GM19240 (cell line): ENCODE measurements around the gene RILPL2.
"Not testable (repeated sequence)": the region's sequence is repeated elsewhere in the genome, so short reads cannot be mapped to it uniquely, and the experiment has no call there.

ENCODE experiments used
- DNase-seq: peaks from one replicate; pipeline ENCODE4 v3.0.0; 2011; ENCODE audit warnings: low spot score; ENCODE audit not compliant: insufficient read length

RILPL2 gene

DNA sequence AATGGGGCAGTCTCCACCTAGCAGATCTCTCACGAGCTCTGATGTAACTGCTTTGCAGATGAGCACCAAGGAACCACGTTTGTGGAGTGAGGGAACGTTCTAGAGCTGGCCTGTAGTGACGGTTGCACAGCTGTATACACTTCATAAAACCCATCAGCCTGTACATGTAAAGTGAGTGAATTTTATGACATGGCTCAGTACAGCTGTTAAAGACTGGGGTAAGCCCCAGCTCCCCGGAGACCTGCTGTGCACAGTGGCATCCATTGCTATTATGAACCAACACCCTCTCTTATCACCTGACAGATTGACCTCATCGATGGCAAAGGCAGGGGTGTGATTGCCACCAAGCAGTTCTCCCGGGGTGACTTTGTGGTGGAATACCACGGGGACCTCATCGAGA, 31.9 kb downstream of the RILPL2 start:
- DNase-seq = no peak

- DNase-seq = no peak
Measured at GRCh38 chr12:123401753-123402683, 34.5 kb downstream of the RILPL2 start.

GRCh38 chr12:123399255-123399617, 37.2 kb downstream of the RILPL2 start:
- DNase-seq = no peak

- no peak for DNase-seq
Measured at GRCh38 chr12:123398550-123399254, 37.8 kb downstream of the RILPL2 start.

- DNase-seq = no peak
Measured at GRCh38 chr12:123398177-123398549, 38.3 kb downstream of the RILPL2 start.

DNA sequence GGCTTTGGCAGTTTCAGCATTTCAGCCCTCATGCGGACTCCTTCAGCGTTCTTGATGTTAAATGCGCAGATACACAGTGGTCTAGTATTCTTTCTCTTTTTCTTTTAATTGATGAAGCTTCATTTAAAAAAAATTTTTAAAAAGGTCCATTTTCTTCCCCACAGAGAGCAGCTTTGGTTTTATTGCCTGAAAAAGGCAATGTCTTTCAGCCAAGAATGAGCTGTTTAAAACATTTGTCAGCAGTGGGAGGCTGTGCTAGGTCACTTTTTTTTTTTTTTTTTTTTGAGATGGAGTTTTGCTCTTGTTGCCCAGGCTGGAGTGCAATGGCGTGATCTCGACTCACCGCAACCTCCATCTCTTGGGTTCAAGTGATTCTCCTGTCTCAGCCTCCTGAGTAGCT, 39.1 kb downstream of the RILPL2 start:
- no peak for DNase-seq

DNA sequence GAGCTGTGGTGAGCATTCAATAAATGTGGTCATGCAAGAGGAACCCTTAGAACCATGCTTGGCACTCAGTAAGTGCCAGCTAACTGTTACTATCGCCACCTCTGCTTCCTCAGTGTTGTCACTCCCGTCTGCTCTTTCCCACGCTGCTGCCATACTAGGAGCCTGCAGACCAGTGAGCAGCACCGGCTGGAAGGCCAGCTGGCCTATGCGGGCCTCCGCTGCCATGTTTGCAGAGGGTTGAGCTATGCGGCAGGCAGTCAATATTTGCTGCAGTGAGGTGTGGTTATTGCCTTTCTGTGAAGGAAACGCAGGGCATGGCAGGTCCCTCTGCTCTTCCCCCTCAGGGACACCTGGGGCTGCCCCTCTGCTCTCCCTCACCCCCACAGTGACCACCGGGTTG, 39.5 kb downstream of the RILPL2 start:
- no peak for DNase-seq

- no peak for DNase-seq
Measured at GRCh38 chr12:123396543-123396942, 39.9 kb downstream of the RILPL2 start.

- no peak for DNase-seq
Measured at GRCh38 chr12:123395236-123395635, 41.2 kb downstream of the RILPL2 start.

- no peak for DNase-seq
Measured at GRCh38 chr12:123393747-123394146, 42.7 kb downstream of the RILPL2 start.

DNA sequence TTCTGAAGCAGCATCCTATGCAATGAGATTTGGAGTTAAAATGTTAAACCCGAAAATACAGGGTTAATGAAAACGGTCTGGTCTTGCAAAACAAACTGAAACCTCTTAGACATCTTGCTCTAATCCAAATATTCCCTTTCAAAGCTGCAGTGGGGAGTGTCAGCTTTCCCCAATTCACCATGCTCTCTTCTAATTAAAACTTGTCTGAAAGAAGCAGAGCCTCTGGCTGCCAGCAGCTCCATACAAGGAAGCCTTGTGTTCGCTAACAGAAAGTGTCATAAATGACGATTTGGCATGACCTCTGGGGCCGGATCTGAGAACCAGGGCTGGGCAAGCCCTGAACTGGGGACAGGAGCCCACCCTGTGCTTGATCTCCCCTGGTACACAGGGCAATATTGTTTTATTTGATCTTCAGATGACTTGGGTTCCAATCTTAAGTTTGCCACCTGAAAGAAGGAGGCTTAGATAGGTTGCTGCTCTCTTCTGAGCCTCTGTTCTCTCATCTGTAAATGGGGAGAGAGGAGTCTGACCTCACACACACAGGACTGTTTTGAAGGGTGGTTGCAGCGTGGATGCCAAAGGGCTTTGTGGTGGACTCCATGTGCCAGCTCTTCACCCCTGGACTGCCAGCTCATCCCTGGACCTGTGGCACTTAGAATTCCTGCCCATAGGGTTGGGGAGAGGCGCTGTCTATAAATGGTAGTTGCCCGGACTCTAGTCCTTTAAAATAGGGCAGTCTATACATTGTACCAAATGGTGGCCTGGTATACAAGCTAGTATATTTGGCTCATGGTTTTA, 44.7 kb downstream of the RILPL2 start:
- DNase-seq = no peak

DNA sequence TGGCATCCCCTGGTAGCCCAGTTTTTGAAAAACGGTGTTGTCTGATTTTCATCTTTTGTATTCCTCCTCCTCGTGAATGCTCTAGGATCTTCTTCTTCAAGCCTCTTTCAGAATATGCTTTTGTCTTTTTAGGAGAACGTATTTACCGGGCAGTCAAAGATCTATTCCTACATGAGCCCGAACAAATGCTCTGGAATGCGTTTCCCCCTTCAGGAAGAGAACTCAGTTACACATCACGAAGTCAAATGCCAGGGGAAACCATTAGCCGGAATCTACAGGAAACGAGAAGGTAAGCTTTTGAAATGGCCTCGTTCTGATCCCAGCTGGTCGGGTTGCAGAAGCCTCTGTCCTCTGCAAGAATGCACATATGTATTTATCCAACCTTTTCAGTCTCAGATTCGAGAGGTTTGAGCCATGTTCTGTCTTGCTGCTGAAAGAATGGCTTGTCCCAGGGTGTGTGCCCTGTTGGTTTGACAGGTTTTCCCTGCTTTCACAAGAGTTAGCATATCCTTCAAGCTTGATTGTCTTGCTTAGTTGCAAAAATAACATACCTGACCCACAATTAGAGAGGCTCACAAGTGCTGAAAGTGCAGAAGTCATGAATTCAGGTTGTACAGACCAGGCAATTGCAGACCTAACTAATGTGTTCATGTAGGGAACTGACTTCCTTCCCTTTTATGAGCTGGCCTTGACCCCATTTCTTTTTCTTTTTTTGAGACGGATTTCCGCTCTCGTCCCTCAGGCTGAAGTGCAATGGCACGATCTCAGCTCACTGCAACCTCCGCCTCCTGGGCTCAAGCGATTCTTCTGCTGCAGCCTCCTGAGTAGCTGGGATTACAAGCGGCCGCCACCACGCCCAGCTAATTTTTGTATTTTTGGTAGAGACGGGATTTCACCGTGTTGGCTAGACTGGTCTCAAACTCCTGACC, 45.7 kb downstream of the RILPL2 start:
- no peak for DNase-seq

- DNase-seq = no peak
Measured at GRCh38 chr12:123389560-123390351, 46.7 kb downstream of the RILPL2 start.

- DNase-seq = no peak
Measured at GRCh38 chr12:123388951-123389559, 47.4 kb downstream of the RILPL2 start.

DNA sequence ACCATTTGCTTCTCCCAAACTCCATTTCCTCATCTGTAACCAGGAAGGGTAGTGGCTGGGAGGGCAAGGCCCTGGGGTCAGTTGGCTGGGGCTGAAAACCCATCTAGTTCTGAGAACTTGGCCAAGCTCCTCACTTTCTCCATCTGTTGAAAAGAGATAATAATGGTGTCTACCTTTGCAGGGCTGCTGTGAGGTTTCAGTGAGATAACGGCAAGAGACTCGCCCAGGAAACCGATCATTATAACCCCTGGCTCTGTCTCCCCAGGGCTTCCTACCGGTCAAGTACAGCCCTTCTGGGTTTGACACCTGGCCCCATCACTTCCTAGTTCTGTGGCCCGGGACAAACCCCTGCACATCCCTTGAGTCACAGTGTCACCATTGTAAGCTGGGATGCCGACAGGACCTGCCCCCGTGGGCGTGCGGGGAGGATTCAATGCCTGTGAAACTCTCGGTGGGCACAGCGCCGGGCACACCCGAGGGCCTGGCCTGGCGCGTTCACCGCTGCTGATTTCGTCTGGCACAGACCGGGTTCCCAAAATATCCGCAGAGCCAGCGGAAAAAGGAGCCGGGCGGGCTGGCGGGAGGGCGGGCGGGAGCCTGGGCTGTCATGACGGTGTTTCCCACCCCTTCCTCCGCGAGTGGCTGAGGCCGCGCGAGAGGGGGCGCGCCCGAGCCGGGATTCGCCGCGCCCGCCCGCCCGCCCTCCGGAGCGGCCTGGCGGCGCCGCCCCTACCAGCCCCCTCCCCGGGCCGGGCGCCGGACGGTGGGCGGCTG, 48.1 kb downstream of the RILPL2 start:
- peak; percentile 85 for DNase-seq

- no peak for DNase-seq
Measured at GRCh38 chr12:123387508-123388176, 48.8 kb downstream of the RILPL2 start.

DNA sequence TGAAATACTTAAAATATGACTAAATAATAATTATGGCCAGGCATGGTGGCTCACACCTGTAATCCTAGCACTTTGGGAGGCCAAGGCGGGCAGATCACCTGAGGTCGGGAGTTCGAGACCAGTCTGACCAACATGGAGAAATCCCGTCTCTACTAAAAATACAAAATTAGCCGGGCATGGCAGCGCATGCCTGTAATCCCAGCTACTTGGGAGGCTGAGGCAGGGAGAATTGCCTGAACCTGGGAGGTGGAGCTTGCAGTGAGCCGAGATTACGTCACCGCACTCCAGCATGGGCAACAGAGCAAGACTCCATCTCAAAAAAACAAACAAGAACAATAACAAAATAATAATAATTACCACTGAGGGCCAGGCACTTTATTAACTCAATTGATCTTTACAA, 50.9 kb downstream of the RILPL2 start:
- not testable (repeated sequence) for DNase-seq

DNA sequence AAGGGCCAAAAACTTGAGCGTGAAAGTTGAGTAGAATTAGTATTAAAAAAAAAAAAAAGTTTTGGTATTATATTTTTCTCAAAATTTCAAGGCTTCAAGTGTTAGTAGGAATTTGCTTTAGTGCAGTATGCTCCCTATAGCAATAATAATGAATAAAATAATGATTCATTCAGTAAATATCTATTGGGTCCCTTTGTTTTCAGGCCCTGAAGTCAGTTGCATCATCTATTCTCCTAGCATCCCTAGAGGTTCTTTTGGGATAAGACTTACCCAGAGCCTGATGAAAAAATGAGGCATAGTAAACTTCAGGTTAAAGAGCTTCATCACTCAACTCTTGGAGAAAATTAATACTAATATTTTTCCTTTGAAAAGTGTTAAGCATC, 51.5 kb downstream of the RILPL2 start:
- no peak for DNase-seq
